ENCODE results near the gene DNAJB6. TPM values are rescaled to one million over a fixed set of nuclear protein-coding genes. Genes with fewer than 3 reads are reported as not detected.

DNAJB6 gene
- total RNA-seq, 1 experiment from 2014 or later = 82.5 TPM

DNA sequence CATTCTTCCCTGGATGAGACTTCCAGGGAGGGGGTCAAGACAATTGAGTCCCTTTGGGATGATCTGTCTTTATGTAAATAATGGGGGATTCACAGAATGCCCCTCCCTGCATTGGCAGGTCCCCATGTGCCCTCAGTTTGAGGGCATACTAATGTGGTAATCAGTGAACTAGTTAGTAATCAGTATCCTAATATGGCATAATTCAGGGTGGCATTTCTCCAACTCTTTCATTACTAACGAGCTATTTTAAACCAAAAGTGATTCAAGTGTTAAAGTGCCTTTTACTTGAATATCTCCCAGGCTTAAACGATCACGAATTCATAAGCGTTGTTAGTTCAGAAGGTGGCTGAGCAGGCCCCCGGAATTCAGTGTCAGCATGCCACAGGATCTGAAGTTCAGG lies 1.6 kb upstream of the DNAJB6 start:
- H3K4me3 ChIP-seq (replicated peaks in 1 of 2; ENCODE audit: low read depth in 1 of 2, low read length in 2 of 2) = no peak overlapping the region
- intact Hi-C loops (cut with micrococcal nuclease) = no loop called here

DNA sequence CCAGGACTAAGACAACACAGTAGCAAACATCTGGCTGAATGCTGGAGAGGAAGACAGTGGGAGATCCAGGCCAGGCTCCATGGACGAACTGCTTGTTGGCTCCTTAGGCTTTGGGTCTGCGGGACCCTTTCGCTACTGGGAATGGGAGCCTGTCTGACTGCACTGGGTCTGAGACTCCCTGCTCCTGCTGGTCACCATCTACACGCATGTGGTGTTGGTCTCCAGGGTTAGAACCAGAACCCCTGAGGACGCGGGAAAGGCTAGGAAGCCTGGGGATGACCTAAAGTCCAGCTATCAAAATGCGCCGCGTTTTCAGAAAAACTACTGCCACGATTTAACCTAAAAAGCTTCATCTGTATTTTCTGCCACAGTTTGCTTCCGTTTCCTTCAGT lies 817 bp upstream of the DNAJB6 start:
- Histone ChIP-seq H4K20me1 (ENCODE audit: insufficient read depth) (peaks cover 11% of the 10 kb centered on the region; the same call in 1 of the 2 replicates), H2AFZ (ENCODE audit: low read depth, low read length, poor library complexity, severe bottlenecking) (no peak overlapping the region), H3K9me3 (ENCODE audit: control insufficient read depth in 1 of 2, insufficient read depth in 1 of 2, low read depth in 1 of 2, low read length in 2 of 2) (no peaks in the 10 kb centered on the region), H3K9ac (ENCODE audit: low read length) (no peak overlapping the region), H3K4me3 (replicated peaks in 1 of 2; ENCODE audit: low read depth in 1 of 2, low read length in 2 of 2) (peak overlapping the region; percentile 54 to 91; a peak in 2 of 4 replicates), H3K4me2 (ENCODE audit: low read length) (peak overlapping the region; percentile 78), H3K36me3 (ENCODE audit: control insufficient read depth in 1 of 2, insufficient read depth in 2 of 2, low read length in 2 of 2) (no peaks in the 10 kb centered on the region), H3K27me3 (ENCODE audit: insufficient read depth, low read length) (no peaks in the 10 kb centered on the region), H3K4me1 (ENCODE audit: control insufficient read depth in 1 of 2, insufficient read depth in 2 of 2, low read length in 2 of 2) (peaks cover 17 to 41% of the 10 kb centered on the region in 2 experiments), H3K9me2 (ENCODE audit: insufficient read depth) (no peaks in the 10 kb centered on the region), H3K79me2 (ENCODE audit: insufficient read depth, low read length) (peaks cover 38% of the 10 kb centered on the region), H3K27ac (ENCODE audit: low read depth, low read length) (no peak overlapping the region)
- POLR2A ChIA-PET = no interaction called here
- DNase-seq (ENCODE audit: low read depth, low spot score) (no peak), ATAC-seq (no peak)
- CTCF ChIA-PET = no interaction called here
- TF ChIP-seq RAD21 (IDR thresholded peaks at IDR 0.05; ENCODE audit: low read depth) (no peak), ZFX (IDR thresholded peaks at IDR 0.05) (no peak), EZH2 (IDR thresholded peaks at IDR 0.05) (no peak), EGR1 (IDR thresholded peaks at IDR 0.05; ENCODE audit: low read depth) (no peak), ELF1 (IDR thresholded peaks at IDR 0.05; ENCODE audit: borderline replicate concordance, low read depth) (no peak), POLR2AphosphoS5 (IDR thresholded peaks at IDR 0.05; ENCODE audit: low read depth, low read length) (no peak), EZH2phosphoT487 (IDR thresholded peaks at IDR 0.05; ENCODE audit: borderline replicate concordance) (no peak), FOSL1 (IDR thresholded peaks at IDR 0.05; ENCODE audit: low read depth) (no peak), SRF (IDR thresholded peaks at IDR 0.05; ENCODE audit: low read depth) (no peak), JUND (IDR thresholded peaks at IDR 0.05) (no peak), CBX3 (IDR thresholded peaks at IDR 0.05; ENCODE audit: low read depth) (no peak), TCF7L2 (IDR thresholded peaks at IDR 0.05; ENCODE audit: borderline replicate concordance, extremely low read depth, insufficient read depth, insufficient read length) (no peak)
- TF ChIP-seq, protein P1, sequence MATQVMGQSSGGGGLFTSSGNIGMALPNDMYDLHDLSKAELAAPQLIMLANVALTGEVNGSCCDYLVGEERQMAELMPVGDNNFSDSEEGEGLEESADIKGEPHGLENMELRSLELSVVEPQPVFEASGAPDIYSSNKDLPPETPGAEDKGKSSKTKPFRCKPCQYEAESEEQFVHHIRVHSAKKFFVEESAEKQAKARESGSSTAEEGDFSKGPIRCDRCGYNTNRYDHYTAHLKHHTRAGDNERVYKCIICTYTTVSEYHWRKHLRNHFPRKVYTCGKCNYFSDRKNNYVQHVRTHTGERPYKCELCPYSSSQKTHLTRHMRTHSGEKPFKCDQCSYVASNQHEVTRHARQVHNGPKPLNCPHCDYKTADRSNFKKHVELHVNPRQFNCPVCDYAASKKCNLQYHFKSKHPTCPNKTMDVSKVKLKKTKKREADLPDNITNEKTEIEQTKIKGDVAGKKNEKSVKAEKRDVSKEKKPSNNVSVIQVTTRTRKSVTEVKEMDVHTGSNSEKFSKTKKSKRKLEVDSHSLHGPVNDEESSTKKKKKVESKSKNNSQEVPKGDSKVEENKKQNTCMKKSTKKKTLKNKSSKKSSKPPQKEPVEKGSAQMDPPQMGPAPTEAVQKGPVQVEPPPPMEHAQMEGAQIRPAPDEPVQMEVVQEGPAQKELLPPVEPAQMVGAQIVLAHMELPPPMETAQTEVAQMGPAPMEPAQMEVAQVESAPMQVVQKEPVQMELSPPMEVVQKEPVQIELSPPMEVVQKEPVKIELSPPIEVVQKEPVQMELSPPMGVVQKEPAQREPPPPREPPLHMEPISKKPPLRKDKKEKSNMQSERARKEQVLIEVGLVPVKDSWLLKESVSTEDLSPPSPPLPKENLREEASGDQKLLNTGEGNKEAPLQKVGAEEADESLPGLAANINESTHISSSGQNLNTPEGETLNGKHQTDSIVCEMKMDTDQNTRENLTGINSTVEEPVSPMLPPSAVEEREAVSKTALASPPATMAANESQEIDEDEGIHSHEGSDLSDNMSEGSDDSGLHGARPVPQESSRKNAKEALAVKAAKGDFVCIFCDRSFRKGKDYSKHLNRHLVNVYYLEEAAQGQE (IDR thresholded peaks at IDR 0.05; ENCODE audit: low read depth) = no peak
- TF ChIP-seq, protein P2, sequence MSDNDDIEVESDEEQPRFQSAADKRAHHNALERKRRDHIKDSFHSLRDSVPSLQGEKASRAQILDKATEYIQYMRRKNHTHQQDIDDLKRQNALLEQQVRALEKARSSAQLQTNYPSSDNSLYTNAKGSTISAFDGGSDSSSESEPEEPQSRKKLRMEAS (IDR thresholded peaks at IDR 0.05) = no peak
- RAD21 ChIA-PET (ENCODE audit: low non-redundant PET in 1 of 2, low total read pairs in 2 of 2, uncharacterized antibody in 2 of 2, unreplicated experiment in 2 of 2) = no interaction called here
- BruUV-seq (replicated peaks) = no TSS peak
- intact Hi-C loops (cut with micrococcal nuclease) = no loop called here

More for the DNA sequence above, 1.6 kb upstream of the DNAJB6 start:
- Histone ChIP-seq H3K9me3 (ENCODE audit: control insufficient read depth in 1 of 2, insufficient read depth in 1 of 2, low read depth in 1 of 2, low read length in 2 of 2) (no peaks in the 10 kb centered on the region), H3K27me3 (ENCODE audit: insufficient read depth, low read length) (no peaks in the 10 kb centered on the region), H3K36me3 (ENCODE audit: control insufficient read depth in 1 of 2, insufficient read depth in 2 of 2, low read length in 2 of 2) (no peaks in the 10 kb centered on the region), H4K20me1 (ENCODE audit: insufficient read depth) (peaks cover 7% of the 10 kb centered on the region; the same call in 1 of the 2 replicates), H2AFZ (ENCODE audit: low read depth, low read length, poor library complexity, severe bottlenecking) (no peak overlapping the region), H3K9ac (ENCODE audit: low read length) (no peak overlapping the region), H3K4me2 (ENCODE audit: low read length) (no peak overlapping the region), H3K4me1 (ENCODE audit: control insufficient read depth in 1 of 2, insufficient read depth in 2 of 2, low read length in 2 of 2) (peaks cover 17 to 33% of the 10 kb centered on the region in 2 experiments), H3K9me2 (ENCODE audit: insufficient read depth) (no peaks in the 10 kb centered on the region), H3K79me2 (ENCODE audit: insufficient read depth, low read length) (peaks cover 30% of the 10 kb centered on the region), H3K27ac (ENCODE audit: low read depth, low read length) (no peak overlapping the region)
- ChIA-PET POLR2A (no interaction called here), RAD21 (ENCODE audit: low non-redundant PET in 1 of 2, low total read pairs in 2 of 2, uncharacterized antibody in 2 of 2, unreplicated experiment in 2 of 2) (no interaction called here), CTCF (no interaction called here)
- TSS peak; percentile 80 for BruUV-seq (replicated peaks)
- no peak for ATAC-seq
- TF ChIP-seq ELF1 (IDR thresholded peaks at IDR 0.05; ENCODE audit: borderline replicate concordance, low read depth) = no peak
- no peak for TF ChIP-seq POLR2AphosphoS5 (IDR thresholded peaks at IDR 0.05; ENCODE audit: low read depth, low read length)
- no peak for DNase-seq (ENCODE audit: low read depth, low spot score)
